ENCODE results near the gene ALG3.

Gene ALG3

GRCh38 chr3:184234671-184235380 lies 13.9 kb downstream of the ALG3 start:
- no peak for DNase-seq

GRCh38 chr3:184234224-184234623 lies 14.5 kb downstream of the ALG3 start:
- DNase-seq = peak; percentile 57

- no peak for DNase-seq
These were observed 15.5 kb downstream of the ALG3 start for GRCh38 chr3:184233127-184233843.

GRCh38 chr3:184231671-184232070 lies 17.1 kb downstream of the ALG3 start:
- no peak for DNase-seq

- no peak for DNase-seq
These were observed 17.9 kb downstream of the ALG3 start for GRCh38 chr3:184230603-184231528.

DNA sequence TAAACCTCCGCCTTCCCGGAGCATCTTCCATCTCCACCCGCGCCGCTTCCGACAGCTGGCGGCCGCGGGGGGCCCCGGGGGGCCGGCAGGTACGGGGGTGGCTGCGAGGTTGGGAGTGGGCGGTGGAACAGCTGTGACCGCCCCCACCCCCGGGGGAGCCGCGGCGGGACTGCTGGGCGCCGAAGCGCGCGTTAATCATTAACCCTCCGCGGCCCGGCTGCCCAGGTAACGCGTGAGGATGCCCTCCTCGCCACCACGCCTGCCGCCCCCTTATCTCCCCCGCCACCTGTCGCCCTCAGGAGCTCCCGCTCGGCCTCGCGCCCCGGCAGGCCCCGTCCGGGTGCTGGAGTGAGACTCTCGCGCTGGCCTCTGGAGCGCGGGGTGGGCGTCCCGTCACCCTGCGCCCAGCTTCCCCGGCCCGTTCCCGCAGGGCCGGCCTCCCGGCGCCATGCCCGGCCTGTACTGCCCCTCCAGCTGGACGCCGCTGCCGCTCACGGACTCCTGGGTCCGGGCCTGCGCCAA lies 18.6 kb downstream of the ALG3 start:
- DNase-seq = no peak

DNA sequence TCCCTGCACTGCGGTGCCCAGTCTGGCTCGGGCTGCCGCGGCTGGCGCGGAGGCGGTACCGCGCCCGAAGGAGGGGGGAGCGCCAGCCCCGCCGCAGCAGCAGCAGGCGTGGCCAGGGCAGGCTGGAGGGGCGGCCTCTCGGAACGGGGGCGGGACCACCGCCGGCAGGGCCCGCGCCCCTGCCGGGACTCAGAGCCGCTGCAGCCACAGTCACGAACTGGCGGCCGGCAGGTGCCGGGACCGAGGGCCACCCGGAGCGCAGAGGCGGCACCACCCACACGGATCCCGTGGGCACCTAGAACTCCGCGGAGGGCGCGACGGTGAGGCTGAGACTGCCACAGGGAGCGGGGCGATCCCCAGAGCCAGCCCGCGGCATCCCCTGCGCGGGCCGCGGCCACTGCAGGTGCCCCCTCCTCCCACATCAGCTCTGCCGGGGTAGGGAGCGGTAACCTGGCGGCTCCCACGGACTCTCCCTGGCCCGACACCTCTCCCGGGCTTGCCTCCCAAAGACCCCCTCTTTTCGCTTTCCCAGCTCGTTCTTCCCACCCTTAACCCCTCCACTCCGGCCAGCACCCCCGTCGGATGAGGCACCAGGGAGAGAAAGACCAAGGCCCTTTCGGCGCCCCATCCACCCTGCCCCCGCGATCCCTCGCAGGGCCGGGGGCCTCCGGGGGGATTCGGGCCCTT lies 19.2 kb downstream of the ALG3 start, which contains the start of gene VWA5B2:
TSS of gene VWA5B2 (plus strand) at position 192 of the 687 bp plus-strand sequence. CDS start 944 bp downstream, outside the sequence.
- peak; percentile 33 for DNase-seq

GRCh38 chr3:184228376-184229137 lies 20.2 kb downstream of the ALG3 start:
- no peak for DNase-seq

DNA sequence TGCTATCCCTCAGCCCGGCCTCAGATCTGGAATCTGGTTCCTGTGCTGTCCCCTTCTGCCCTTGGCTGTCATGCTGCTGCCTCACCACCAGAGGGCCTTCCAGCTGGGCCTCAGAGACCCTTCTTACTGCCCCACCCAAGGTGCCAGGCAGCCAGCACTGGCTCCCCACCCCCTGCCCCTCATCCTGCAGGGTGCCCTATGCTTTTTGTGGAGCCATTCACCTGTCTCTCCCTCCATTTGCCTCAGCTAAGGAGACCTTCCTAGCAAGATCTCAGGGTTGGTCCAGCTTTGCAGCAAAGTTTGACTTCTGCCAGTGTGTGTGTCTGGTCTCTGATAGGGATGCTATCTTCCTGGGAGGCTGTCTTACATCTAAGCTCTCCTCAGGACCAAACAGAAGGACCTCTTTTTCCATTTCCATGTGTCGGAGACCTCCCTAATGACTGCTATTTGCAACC lies 21.3 kb downstream of the ALG3 start:
- peak; percentile 11 for DNase-seq

DNA sequence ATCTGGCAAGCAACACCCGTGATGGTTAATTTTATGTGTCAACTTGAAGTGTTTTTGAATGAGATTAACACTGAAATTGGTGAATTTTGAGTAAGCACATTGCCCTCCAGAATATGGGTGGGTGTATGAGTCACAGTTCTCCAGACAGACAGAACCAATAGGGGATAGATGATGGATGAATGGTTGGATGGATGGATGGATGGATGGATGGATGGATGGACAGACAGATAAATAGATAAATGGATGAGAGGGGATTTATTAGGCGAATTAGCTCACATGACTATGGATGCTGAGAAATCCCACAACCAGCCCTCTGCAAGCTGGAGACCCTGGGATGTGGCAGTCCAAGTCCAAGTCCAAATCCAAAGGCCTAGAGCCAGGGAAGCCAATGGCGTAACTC lies 24.8 kb downstream of the ALG3 start:
- DNase-seq = no peak

- DNase-seq = no peak
These were observed 26.2 kb downstream of the ALG3 start for GRCh38 chr3:184222521-184222920.

DNA sequence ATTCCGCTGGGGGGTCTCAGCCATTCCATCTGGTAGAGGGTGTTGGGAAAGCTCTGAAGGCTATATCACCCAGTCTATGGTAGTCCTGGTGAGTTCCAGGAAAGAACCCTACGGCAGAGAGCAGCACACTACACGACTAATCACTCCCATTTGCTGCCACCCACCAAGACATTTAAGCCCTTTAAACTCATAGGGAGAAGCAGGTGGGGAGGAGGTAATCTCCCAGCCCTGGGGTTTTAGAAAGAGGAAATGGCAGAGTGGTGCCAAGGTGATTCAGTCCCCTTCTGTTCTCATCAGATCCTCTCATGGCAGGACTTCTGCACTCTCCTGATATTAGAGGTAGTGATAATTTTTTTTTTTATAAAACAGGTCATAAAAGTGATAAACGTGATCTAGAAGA lies 29.9 kb downstream of the ALG3 start:
- DNase-seq = no peak

GRCh38 chr3:184211718-184212117 lies 37.0 kb downstream of the ALG3 start:
- DNase-seq = no peak

GRCh38 chr3:184211297-184211696 lies 37.5 kb downstream of the ALG3 start:
- DNase-seq = no peak

GRCh38 chr3:184209146-184209923 lies 39.4 kb downstream of the ALG3 start:
- no peak for DNase-seq

GRCh38 chr3:184203526-184203925 lies 45.2 kb downstream of the ALG3 start:
- DNase-seq = no peak

DNA sequence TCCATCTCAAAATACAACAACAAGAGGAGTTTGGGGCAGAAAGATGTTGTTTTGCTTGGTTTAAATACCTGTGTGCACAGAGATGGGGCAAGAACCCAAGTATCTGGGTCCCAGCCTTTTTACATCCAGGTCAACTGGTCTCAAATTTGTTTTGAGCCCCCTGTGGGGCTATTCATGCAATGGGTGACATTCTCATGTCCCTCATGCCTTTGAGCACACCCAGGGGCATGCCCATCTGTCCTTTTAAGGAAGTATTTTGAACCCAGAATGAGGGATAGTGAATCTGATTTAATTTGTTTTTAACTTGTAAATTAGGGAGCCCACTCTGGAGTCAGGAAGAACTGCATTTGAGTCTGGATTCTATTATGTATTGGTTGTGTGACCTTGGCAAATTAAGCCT lies 47.9 kb downstream of the ALG3 start:
- no peak for DNase-seq

DNA sequence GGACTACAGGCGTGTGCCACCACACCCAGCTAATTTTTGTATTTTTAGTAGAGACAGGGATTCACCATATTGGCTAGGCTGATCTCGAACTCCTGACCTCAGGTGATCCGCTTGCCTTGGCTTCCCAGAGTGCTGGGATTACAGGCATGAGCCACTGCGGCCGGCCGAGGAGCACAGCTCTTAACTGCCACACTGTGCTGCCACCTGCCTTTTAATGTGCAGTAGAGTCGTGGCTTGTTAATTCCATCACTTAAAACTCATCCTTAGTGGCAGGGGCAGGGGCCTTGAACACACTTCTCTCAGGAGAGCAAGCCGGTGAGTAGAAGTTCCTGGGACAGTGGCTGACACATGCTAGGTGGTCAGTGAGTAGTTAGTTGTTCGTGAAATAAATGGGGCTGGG lies 50.3 kb downstream of the ALG3 start:
- DNase-seq = no peak

- DNase-seq = no peak
These were observed 52.2 kb downstream of the ALG3 start for GRCh38 chr3:184196536-184196935.

GRCh38 chr3:184193991-184194539 lies 54.7 kb downstream of the ALG3 start:
- DNase-seq = no peak

Data from fibroblast of skin of right biceps (primary cell).